OCI-M1 (cell line): Measurements from ENCODE around the gene MAFF.

ENCODE experiments used
- DNase-seq: peaks from one replicate; lab custom pipeline; 2025; lab: John Stamatoyannopoulos, UW

The MAFF gene

GRCh38 chr22:38248280-38248679 is 46.5 kb downstream of the MAFF start:
- no peak for DNase-seq

GRCh38 chr22:38249301-38249700 is 47.5 kb downstream of the MAFF start:
- DNase-seq = no peak

GRCh38 chr22:38249803-38250642 is 48.2 kb downstream of the MAFF start:
- DNase-seq = no peak

GRCh38 chr22:38250643-38251340 is 49.0 kb downstream of the MAFF start:
- no peak for DNase-seq

GRCh38 chr22:38251341-38251692 is 49.5 kb downstream of the MAFF start:
- no peak for DNase-seq

GRCh38 chr22:38255697-38256096 is 53.9 kb downstream of the MAFF start:
- no peak for DNase-seq

GRCh38 chr22:38257181-38257580 is 55.4 kb downstream of the MAFF start:
- DNase-seq = no peak

GRCh38 chr22:38257650-38258250 is 56.0 kb downstream of the MAFF start:
- DNase-seq = no peak

- DNase-seq = no peak
These were observed 57.1 kb downstream of the MAFF start for GRCh38 chr22:38258895-38259294.

GRCh38 chr22:38259370-38259769 is 57.6 kb downstream of the MAFF start:
- DNase-seq = no peak

GRCh38 chr22:38260761-38261681 is 59.2 kb downstream of the MAFF start:
- DNase-seq = no peak

- DNase-seq = peak; percentile 27
These were observed 60.4 kb downstream of the MAFF start for GRCh38 chr22:38262051-38262795.

- no peak for DNase-seq
These were observed 62.6 kb downstream of the MAFF start for GRCh38 chr22:38264322-38264843.
